SIG-M5 (cell line): ENCODE results near the gene OOEP.

Experiments
- DNase-seq: peaks from one replicate; lab custom pipeline; 2025; lab: John Stamatoyannopoulos, UW

OOEP gene

GRCh38 chr6:73364549-73364948 is 5.1 kb downstream of the OOEP start:
- no peak for DNase-seq

GRCh38 chr6:73364121-73364520 is 5.6 kb downstream of the OOEP start:
- DNase-seq: no peak

- DNase-seq: no peak
These were observed 6.2 kb downstream of the OOEP start for GRCh38 chr6:73363537-73363875.

GRCh38 chr6:73362869-73363536 is 6.7 kb downstream of the OOEP start:
- DNase-seq: no peak

- DNase-seq: no peak
These were observed 7.3 kb downstream of the OOEP start, which contains the start of gene KHDC3L for GRCh38 chr6:73362358-73362757. Gene KHDC3L, plus strand, starts transcription at chr6:73362658. Its CDS starts 72 bp downstream, at chr6:73362730.

- DNase-seq: no peak
These were observed 15.8 kb downstream of the OOEP start, which contains the start of gene DPPA5 for GRCh38 chr6:73353636-73354593. Gene DPPA5, minus strand, starts transcription at chr6:73354276. Its CDS starts 51 bp downstream, at chr6:73354225.

GRCh38 chr6:73349311-73349710 is 20.4 kb downstream of the OOEP start:
- DNase-seq: no peak

GRCh38 chr6:73348550-73349204 is 21.0 kb downstream of the OOEP start:
- no peak for DNase-seq

- DNase-seq: no peak
These were observed 26.5 kb downstream of the OOEP start for GRCh38 chr6:73343164-73343563.

- DNase-seq: no peak
These were observed 27.5 kb downstream of the OOEP start for GRCh38 chr6:73342174-73342573.

GRCh38 chr6:73341335-73341734 is 28.4 kb downstream of the OOEP start:
- DNase-seq: no peak

GRCh38 chr6:73340048-73340447 is 29.6 kb downstream of the OOEP start:
- DNase-seq: no peak

GRCh38 chr6:73339340-73339739 is 30.4 kb downstream of the OOEP start:
- no peak for DNase-seq

GRCh38 chr6:73329201-73329600 is 40.5 kb downstream of the OOEP start:
- no peak for DNase-seq

- DNase-seq: no peak
These were observed 40.9 kb downstream of the OOEP start for GRCh38 chr6:73328790-73329189.

- DNase-seq: no peak
These were observed 44.0 kb downstream of the OOEP start for GRCh38 chr6:73325656-73326055.

GRCh38 chr6:73323323-73323722 is 46.4 kb downstream of the OOEP start:
- DNase-seq: no peak
